IPS-NIHi7 (cell line): Measurements from ENCODE around the gene ICA1.

Source experiments
- DNase-seq: peaks from one replicate; pipeline ENCODE4 v3.0.0; 2012; ENCODE audit warnings: mixed read lengths; ENCODE audit errors: extremely low spot score

Gene ICA1

GRCh38 chr7:8228068-8228467, 33.9 kb downstream of the ICA1 start:
- DNase-seq = no peak

- no peak for DNase-seq
These were observed 34.7 kb downstream of the ICA1 start for GRCh38 chr7:8227261-8227660.

- no peak for DNase-seq
These were observed 35.5 kb downstream of the ICA1 start for GRCh38 chr7:8226501-8226900.

GRCh38 chr7:8221567-8221966, 40.4 kb downstream of the ICA1 start:
- peak; percentile 32 for DNase-seq

GRCh38 chr7:8221101-8221495, 40.9 kb downstream of the ICA1 start:
- DNase-seq = no peak

- no peak for DNase-seq
These were observed 41.4 kb downstream of the ICA1 start for GRCh38 chr7:8220376-8221100.

- DNase-seq = peak; percentile 38
These were observed 44.5 kb downstream of the ICA1 start for GRCh38 chr7:8217200-8218068.

- DNase-seq = no peak
These were observed 45.7 kb downstream of the ICA1 start for GRCh38 chr7:8216334-8216690.

- DNase-seq = no peak
These were observed 46.2 kb downstream of the ICA1 start for GRCh38 chr7:8215648-8216333.

- DNase-seq = no peak
These were observed 47.6 kb downstream of the ICA1 start for GRCh38 chr7:8214244-8214824.

- no peak for DNase-seq
These were observed 48.6 kb downstream of the ICA1 start for GRCh38 chr7:8213381-8213780.

GRCh38 chr7:8212638-8213037, 49.3 kb downstream of the ICA1 start:
- no peak for DNase-seq

- DNase-seq = no peak
These were observed 50.3 kb downstream of the ICA1 start for GRCh38 chr7:8211725-8212096.

GRCh38 chr7:8210845-8211724, 50.9 kb downstream of the ICA1 start:
- no peak for DNase-seq

- no peak for DNase-seq
These were observed 52.6 kb downstream of the ICA1 start for GRCh38 chr7:8209353-8209752.

GRCh38 chr7:8208816-8209215, 53.2 kb downstream of the ICA1 start:
- no peak for DNase-seq

- no peak for DNase-seq
These were observed 55.0 kb downstream of the ICA1 start for GRCh38 chr7:8206956-8207355.

GRCh38 chr7:8205537-8205936, 56.4 kb downstream of the ICA1 start:
- DNase-seq = no peak

GRCh38 chr7:8205031-8205387, 57.0 kb downstream of the ICA1 start:
- no peak for DNase-seq

- no peak for DNase-seq
These were observed 57.5 kb downstream of the ICA1 start for GRCh38 chr7:8204339-8205030.
